Coronary artery (tissue), 2 donors: ENCODE measurements around the gene TMEM204.

ENCODE experiments used
- DNase-seq: peaks from one replicate; pipeline ENCODE4 v3.0.0-alpha.2; 2017; ENCODE audit warnings: low spot score
- H3K27ac ChIP-seq, 2 donors: fragments of 200-600 bp; sonication (generic); one replicate each; pipeline ENCODE4 v1.5.1; 2016 to 2019
- H3K4me3 ChIP-seq: fragments of 200-600 bp; sonication (generic); 2 replicates; pipeline ENCODE4 v1.5.1; 2016; ENCODE audit warnings: mild to moderate bottlenecking, moderate library complexity
- CTCF ChIP-seq: fragments of 200-600 bp; sonication (generic); IDR thresholded peaks from one replicate; pipeline ENCODE4 v1.5.1; 2019; ENCODE audit warnings: antibody characterized with exemption

TMEM204 gene

DNA sequence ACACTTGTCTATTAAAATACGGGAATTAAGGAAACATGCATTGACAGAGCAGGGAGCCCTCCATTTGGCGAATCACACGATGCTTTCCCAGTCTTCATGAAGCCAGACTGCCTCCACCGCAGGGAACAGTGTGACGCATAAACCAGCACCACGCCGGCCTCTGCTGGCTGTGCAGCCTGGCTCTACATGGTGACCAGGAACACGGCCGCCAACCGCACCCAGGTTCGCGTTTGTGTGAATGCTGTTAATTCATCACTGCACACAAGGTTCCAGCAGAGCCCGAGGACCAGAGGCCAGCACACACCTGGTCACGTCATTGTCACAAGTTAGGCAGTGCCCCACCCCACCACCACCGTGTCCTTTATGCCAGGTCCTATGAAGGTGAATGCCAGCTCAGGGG lies 26.7 kb downstream of the TMEM204 start:
- H3K4me3 ChIP-seq: no peak overlapping the region
- no peak overlapping the region for H3K27ac ChIP-seq
- no peak for DNase-seq
- no peak for TF ChIP-seq CTCF

DNA sequence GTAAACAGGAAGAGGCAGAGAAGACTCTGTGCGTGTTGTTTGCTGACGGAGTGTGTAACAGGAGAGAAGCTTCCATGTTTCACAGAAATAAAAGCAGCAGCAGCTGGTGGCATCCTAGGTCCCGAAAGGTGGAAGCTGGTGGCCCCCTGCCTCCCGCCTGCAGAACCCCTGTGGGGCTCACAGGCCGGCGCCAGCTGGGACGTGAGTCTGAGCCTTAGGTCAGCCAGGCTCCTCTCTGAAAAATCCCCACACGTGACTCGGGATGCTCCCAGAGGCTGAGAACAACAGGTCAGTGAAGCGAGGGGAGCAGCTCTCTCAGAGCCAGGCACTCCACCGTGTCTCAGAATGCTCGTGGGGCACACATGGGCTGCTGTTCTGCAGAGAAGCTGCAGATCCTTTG lies 27.4 kb downstream of the TMEM204 start:
- DNase-seq: no peak
- no peak overlapping the region for H3K27ac ChIP-seq
- no peak for TF ChIP-seq CTCF
- H3K4me3 ChIP-seq: no peak overlapping the region

- Histone ChIP-seq H3K27ac (no peak overlapping the region), H3K4me3 (no peak overlapping the region)
- no peak for DNase-seq
- TF ChIP-seq CTCF: no peak
Measured at GRCh38 chr16:1561266-1561665, 27.8 kb downstream of the TMEM204 start.

GRCh38 chr16:1561836-1562235 lies 28.4 kb downstream of the TMEM204 start:
- no peak for DNase-seq
- no peak for TF ChIP-seq CTCF
- Histone ChIP-seq H3K4me3 (no peak overlapping the region), H3K27ac (no peak overlapping the region)

DNA sequence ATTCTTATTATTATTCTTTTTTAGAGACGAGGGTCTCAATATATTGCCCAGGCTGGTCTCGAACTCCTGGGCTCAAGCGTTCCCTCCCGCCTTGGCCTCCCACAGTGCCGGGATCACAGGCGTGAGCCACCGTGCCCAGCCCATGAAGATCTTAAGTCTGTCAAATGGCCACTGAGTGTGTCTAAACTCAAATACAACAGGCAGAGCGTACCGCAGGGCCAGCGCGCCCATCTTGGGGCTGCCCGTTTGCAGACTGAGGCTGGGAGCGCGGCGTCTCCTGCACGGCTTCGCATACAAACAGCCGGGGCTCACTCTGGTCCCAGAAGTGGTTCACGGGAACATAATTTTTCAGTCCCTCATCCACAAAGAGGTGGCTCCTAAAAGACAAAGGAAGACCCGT lies 30.3 kb downstream of the TMEM204 start:
- Histone ChIP-seq H3K4me3 (no peak overlapping the region), H3K27ac (no peak overlapping the region)
- DNase-seq: no peak
- TF ChIP-seq CTCF: no peak

- TF ChIP-seq CTCF: no peak
- DNase-seq: no peak
- H3K27ac ChIP-seq: no peak overlapping the region
- no peak overlapping the region for H3K4me3 ChIP-seq
Measured at GRCh38 chr16:1564325-1564724, 30.9 kb downstream of the TMEM204 start.

- Histone ChIP-seq H3K27ac (no peak overlapping the region), H3K4me3 (no peak overlapping the region)
- no peak for TF ChIP-seq CTCF
- no peak for DNase-seq
Measured at GRCh38 chr16:1565083-1565805, 31.8 kb downstream of the TMEM204 start.
